Nephron progenitor cell (in vitro differentiated cells): ENCODE measurements around the gene TLR6.

ENCODE experiments used
- DNase-seq: peaks from one replicate; pipeline ENCODE4 v3.0.0; 2021
- H3K27ac Mint-ChIP-seq: 2 replicates; pipeline ENCODE4 v1.8.0; 2021; ENCODE audit warnings: mild to moderate bottlenecking, moderate library complexity, mixed read lengths
- H3K27me3 Mint-ChIP-seq: 2 replicates; pipeline ENCODE4 v1.8.0; 2021; ENCODE audit warnings: mild to moderate bottlenecking, low read depth, mixed read lengths; ENCODE audit not compliant: poor library complexity
- H3K36me3 Mint-ChIP-seq: 2 replicates; pipeline ENCODE4 v1.8.0; 2021; ENCODE audit warnings: low read depth, mixed read lengths
- H3K4me1 Mint-ChIP-seq: 2 replicates; pipeline ENCODE4 v1.8.0; 2021; ENCODE audit warnings: mixed read lengths
- H3K4me3 Mint-ChIP-seq: 2 replicates; pipeline ENCODE4 v1.8.0; 2021; ENCODE audit warnings: mild to moderate bottlenecking, moderate library complexity, mixed read lengths
- H3K9me3 Mint-ChIP-seq: 2 replicates; pipeline ENCODE4 v1.8.0; 2021; ENCODE audit warnings: mild to moderate bottlenecking, moderate library complexity, mixed read lengths
- CTCF ChIP-seq: fragments of 200-600 bp; sonication (generic); IDR thresholded peaks from 2 replicates; pipeline ENCODE4 v1.5.0; 2021; ENCODE audit warnings: antibody characterized with exemption

The TLR6 gene

GRCh38 chr4:38870098-38870808 is 13.6 kb upstream of the TLR6 start:
- DNase-seq = no peak
- TF ChIP-seq CTCF = no peak
- H3K27ac Mint-ChIP-seq = no peak overlapping the region
- H3K9me3 Mint-ChIP-seq = peaks cover 18% of the 10 kb centered on the region
- no peak overlapping the region for H3K4me3 Mint-ChIP-seq
- H3K4me1 Mint-ChIP-seq = peaks cover 50% of the 10 kb centered on the region
- H3K36me3 Mint-ChIP-seq = peaks cover 24% of the 10 kb centered on the region
- peaks cover 7% of the 10 kb centered on the region for H3K27me3 Mint-ChIP-seq

GRCh38 chr4:38869511-38869910 is 12.9 kb upstream of the TLR6 start:
- Mint-ChIP-seq H3K9me3 (peaks cover 12% of the 10 kb centered on the region), H3K27ac (no peak overlapping the region), H3K27me3 (peaks cover 7% of the 10 kb centered on the region), H3K36me3 (peaks cover 17% of the 10 kb centered on the region), H3K4me3 (no peak overlapping the region), H3K4me1 (peaks cover 50% of the 10 kb centered on the region)
- no peak for TF ChIP-seq CTCF
- no peak for DNase-seq

GRCh38 chr4:38868059-38868960 is 11.7 kb upstream of the TLR6 start:
- Mint-ChIP-seq H3K27ac (no peak overlapping the region), H3K27me3 (peaks cover 10% of the 10 kb centered on the region), H3K4me3 (peak overlapping the region; percentile 85), H3K36me3 (peaks cover 5% of the 10 kb centered on the region), H3K4me1 (peaks cover 42% of the 10 kb centered on the region), H3K9me3 (peaks cover 1% of the 10 kb centered on the region)
- DNase-seq = peak; percentile 31
- no peak for TF ChIP-seq CTCF

GRCh38 chr4:38867478-38868058 is 11.0 kb upstream of the TLR6 start, which contains the start of gene FAM114A1:
Gene FAM114A1 (plus strand): TSS chr4:38867806. CDS start chr4:38878079, 10,273 bp downstream.
- no peaks in the 10 kb centered on the region for H3K36me3 Mint-ChIP-seq
- H3K9me3 Mint-ChIP-seq = no peaks in the 10 kb centered on the region
- H3K27ac Mint-ChIP-seq = no peak within 1 kb of the TSS
- DNase-seq = peak; percentile 79
- peaks cover 10% of the 10 kb centered on the region for H3K27me3 Mint-ChIP-seq
- peaks cover 34% of the 10 kb centered on the region for H3K4me1 Mint-ChIP-seq
- TF ChIP-seq CTCF = no peak
- peak within 1 kb of the TSS; percentile 85 for H3K4me3 Mint-ChIP-seq

- DNase-seq = no peak
- Mint-ChIP-seq H3K27ac (no peak overlapping the region), H3K9me3 (no peaks in the 10 kb centered on the region), H3K27me3 (peaks cover 10% of the 10 kb centered on the region), H3K4me3 (peak overlapping the region; percentile 85), H3K36me3 (no peaks in the 10 kb centered on the region), H3K4me1 (peaks cover 31% of the 10 kb centered on the region)
- no peak for TF ChIP-seq CTCF
Measured at GRCh38 chr4:38866973-38867477, 10.4 kb upstream of the TLR6 start.
